ENCODE data around the gene GABRB1. TPM values are rescaled to one million over a fixed set of nuclear protein-coding genes. Genes with fewer than 3 reads are reported as not detected.

GABRB1 gene
- total RNA-seq, 1 experiment from 2014 or later = not detected

DNA sequence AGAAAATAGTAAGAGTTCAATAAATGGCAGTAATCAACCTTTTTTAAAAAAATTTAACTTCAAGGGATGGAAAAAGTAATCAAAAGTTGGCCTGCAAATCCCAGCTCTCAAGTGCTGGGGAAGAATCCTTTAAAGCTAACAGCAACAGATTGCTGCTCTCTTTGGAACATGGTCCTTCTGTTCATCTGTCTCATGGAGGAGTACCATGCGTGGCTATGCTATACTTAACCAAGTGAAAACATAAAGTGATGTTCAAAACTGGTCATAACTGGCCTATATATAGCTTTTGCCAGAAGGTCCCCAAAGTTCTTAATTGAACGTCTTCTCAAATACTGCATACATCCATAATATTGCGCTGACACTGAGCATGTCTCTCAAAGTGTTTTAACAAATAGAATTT lies 154.4 kb downstream of the GABRB1 start:
- Histone ChIP-seq H4K20me1 (ENCODE audit: insufficient read depth) (no peaks in the 10 kb centered on the region; the same call in 1 of the 2 replicates), H3K4me1 (ENCODE audit: control insufficient read depth in 1 of 2, insufficient read depth in 2 of 2, low read length in 2 of 2) (no peaks in the 10 kb centered on the region), H3K36me3 (ENCODE audit: control insufficient read depth in 1 of 2, insufficient read depth in 2 of 2, low read length in 2 of 2) (no peaks in the 10 kb centered on the region), H3K4me2 (ENCODE audit: low read length) (no peak overlapping the region), H3K4me3 (replicated peaks in 1 of 2; ENCODE audit: low read depth in 1 of 2, low read length in 2 of 2) (no peak overlapping the region), H3K27me3 (ENCODE audit: insufficient read depth, low read length) (no peaks in the 10 kb centered on the region; the same call in 1 of the 2 replicates), H3K27ac (ENCODE audit: low read depth, low read length) (no peak overlapping the region), H2AFZ (ENCODE audit: low read depth, low read length, poor library complexity, severe bottlenecking) (no peak overlapping the region), H3K9ac (ENCODE audit: low read length) (no peak overlapping the region), H3K9me3 (ENCODE audit: control insufficient read depth in 1 of 2, insufficient read depth in 1 of 2, low read depth in 1 of 2, low read length in 2 of 2) (no peaks in the 10 kb centered on the region), H3K79me2 (ENCODE audit: insufficient read depth, low read length) (no peaks in the 10 kb centered on the region), H3K9me2 (ENCODE audit: insufficient read depth) (no peaks in the 10 kb centered on the region)
- intact Hi-C loops (cut with micrococcal nuclease) = no loop called here
- no TSS peak for BruUV-seq (replicated peaks)
- TF ChIP-seq EZH2phosphoT487 (IDR thresholded peaks at IDR 0.05; ENCODE audit: borderline replicate concordance) (no peak), JUND (IDR thresholded peaks at IDR 0.05) (no peak), POLR2AphosphoS5 (IDR thresholded peaks at IDR 0.05; ENCODE audit: low read depth, low read length) (no peak), YY1 (IDR thresholded peaks at IDR 0.05; ENCODE audit: extremely low read depth, insufficient replicate concordance, low read depth, low read length) (no peak), CEBPB (IDR thresholded peaks at IDR 0.05; ENCODE audit: low read depth) (no peak), EGR1 (IDR thresholded peaks at IDR 0.05; ENCODE audit: low read depth) (no peak), TCF7L2 (IDR thresholded peaks at IDR 0.05; ENCODE audit: borderline replicate concordance, extremely low read depth, insufficient read depth, insufficient read length) (no peak), ZFX (IDR thresholded peaks at IDR 0.05) (no peak), POLR2A (IDR thresholded peaks at IDR 0.05; ENCODE audit: borderline replicate concordance, extremely low read depth, insufficient read depth, insufficient read length) (no peak), RAD21 (IDR thresholded peaks at IDR 0.05; ENCODE audit: low read depth) (no peak), SRF (IDR thresholded peaks at IDR 0.05; ENCODE audit: low read depth) (no peak), EZH2 (IDR thresholded peaks at IDR 0.05) (no peak), ELF1 (IDR thresholded peaks at IDR 0.05; ENCODE audit: borderline replicate concordance, low read depth) (no peak), SP1 (IDR thresholded peaks at IDR 0.05; ENCODE audit: low read depth) (no peak), FOSL1 (IDR thresholded peaks at IDR 0.05; ENCODE audit: low read depth) (no peak)
- TF ChIP-seq, protein P1, sequence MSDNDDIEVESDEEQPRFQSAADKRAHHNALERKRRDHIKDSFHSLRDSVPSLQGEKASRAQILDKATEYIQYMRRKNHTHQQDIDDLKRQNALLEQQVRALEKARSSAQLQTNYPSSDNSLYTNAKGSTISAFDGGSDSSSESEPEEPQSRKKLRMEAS (IDR thresholded peaks at IDR 0.05) = no peak
- TF ChIP-seq, protein P2, sequence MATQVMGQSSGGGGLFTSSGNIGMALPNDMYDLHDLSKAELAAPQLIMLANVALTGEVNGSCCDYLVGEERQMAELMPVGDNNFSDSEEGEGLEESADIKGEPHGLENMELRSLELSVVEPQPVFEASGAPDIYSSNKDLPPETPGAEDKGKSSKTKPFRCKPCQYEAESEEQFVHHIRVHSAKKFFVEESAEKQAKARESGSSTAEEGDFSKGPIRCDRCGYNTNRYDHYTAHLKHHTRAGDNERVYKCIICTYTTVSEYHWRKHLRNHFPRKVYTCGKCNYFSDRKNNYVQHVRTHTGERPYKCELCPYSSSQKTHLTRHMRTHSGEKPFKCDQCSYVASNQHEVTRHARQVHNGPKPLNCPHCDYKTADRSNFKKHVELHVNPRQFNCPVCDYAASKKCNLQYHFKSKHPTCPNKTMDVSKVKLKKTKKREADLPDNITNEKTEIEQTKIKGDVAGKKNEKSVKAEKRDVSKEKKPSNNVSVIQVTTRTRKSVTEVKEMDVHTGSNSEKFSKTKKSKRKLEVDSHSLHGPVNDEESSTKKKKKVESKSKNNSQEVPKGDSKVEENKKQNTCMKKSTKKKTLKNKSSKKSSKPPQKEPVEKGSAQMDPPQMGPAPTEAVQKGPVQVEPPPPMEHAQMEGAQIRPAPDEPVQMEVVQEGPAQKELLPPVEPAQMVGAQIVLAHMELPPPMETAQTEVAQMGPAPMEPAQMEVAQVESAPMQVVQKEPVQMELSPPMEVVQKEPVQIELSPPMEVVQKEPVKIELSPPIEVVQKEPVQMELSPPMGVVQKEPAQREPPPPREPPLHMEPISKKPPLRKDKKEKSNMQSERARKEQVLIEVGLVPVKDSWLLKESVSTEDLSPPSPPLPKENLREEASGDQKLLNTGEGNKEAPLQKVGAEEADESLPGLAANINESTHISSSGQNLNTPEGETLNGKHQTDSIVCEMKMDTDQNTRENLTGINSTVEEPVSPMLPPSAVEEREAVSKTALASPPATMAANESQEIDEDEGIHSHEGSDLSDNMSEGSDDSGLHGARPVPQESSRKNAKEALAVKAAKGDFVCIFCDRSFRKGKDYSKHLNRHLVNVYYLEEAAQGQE (IDR thresholded peaks at IDR 0.05; ENCODE audit: low read depth) = no peak
- TF ChIP-seq, protein P3, sequence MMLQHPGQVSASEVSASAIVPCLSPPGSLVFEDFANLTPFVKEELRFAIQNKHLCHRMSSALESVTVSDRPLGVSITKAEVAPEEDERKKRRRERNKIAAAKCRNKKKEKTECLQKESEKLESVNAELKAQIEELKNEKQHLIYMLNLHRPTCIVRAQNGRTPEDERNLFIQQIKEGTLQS (IDR thresholded peaks at IDR 0.05) = no peak
- TF ChIP-seq, protein P4, sequence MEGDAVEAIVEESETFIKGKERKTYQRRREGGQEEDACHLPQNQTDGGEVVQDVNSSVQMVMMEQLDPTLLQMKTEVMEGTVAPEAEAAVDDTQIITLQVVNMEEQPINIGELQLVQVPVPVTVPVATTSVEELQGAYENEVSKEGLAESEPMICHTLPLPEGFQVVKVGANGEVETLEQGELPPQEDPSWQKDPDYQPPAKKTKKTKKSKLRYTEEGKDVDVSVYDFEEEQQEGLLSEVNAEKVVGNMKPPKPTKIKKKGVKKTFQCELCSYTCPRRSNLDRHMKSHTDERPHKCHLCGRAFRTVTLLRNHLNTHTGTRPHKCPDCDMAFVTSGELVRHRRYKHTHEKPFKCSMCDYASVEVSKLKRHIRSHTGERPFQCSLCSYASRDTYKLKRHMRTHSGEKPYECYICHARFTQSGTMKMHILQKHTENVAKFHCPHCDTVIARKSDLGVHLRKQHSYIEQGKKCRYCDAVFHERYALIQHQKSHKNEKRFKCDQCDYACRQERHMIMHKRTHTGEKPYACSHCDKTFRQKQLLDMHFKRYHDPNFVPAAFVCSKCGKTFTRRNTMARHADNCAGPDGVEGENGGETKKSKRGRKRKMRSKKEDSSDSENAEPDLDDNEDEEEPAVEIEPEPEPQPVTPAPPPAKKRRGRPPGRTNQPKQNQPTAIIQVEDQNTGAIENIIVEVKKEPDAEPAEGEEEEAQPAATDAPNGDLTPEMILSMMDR (IDR thresholded peaks at IDR 0.05 in 2 of 3, conservative IDR thresholded peaks at IDR 0.05 in 1 of 3; ENCODE audit: borderline replicate concordance in 1 of 3, insufficient read depth in 1 of 3, low read depth in 2 of 3, low read length in 2 of 3) = no peak
- TF ChIP-seq, protein P5, sequence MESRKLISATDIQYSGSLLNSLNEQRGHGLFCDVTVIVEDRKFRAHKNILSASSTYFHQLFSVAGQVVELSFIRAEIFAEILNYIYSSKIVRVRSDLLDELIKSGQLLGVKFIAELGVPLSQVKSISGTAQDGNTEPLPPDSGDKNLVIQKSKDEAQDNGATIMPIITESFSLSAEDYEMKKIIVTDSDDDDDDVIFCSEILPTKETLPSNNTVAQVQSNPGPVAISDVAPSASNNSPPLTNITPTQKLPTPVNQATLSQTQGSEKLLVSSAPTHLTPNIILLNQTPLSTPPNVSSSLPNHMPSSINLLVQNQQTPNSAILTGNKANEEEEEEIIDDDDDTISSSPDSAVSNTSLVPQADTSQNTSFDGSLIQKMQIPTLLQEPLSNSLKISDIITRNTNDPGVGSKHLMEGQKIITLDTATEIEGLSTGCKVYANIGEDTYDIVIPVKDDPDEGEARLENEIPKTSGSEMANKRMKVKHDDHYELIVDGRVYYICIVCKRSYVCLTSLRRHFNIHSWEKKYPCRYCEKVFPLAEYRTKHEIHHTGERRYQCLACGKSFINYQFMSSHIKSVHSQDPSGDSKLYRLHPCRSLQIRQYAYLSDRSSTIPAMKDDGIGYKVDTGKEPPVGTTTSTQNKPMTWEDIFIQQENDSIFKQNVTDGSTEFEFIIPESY (IDR thresholded peaks at IDR 0.05; ENCODE audit: extremely low read depth, insufficient replicate concordance, low read length) = no peak
- ATAC-seq (no peak), DNase-seq (ENCODE audit: low read depth, low spot score) (no peak)
- ChIA-PET RAD21 (ENCODE audit: low non-redundant PET in 1 of 2, low total read pairs in 2 of 2, uncharacterized antibody in 2 of 2, unreplicated experiment in 2 of 2) (no interaction called here), CTCF (no interaction called here), POLR2A (no interaction called here)

Data from HCT116 (cell line).